CD8-positive, alpha-beta memory T cell (primary cell): ENCODE results near the gene CTBS. TPM values are rescaled to one million over a fixed set of nuclear protein-coding genes. Genes with fewer than 3 reads are reported as not detected.

Source experiments
- CTCF ChIA-PET: fragments of 350-600 bp; sonication (Branson Sonifier 250); formaldehyde crosslinking; loops from one replicate; lab custom pipeline; 2021; ENCODE audit warnings: antibody characterized with exemption; lab: Charles Lee
- POLR2A ChIA-PET: fragments of 350-600 bp; sonication (Branson Sonifier 250); formaldehyde crosslinking; loops from one replicate; lab custom pipeline; 2021; ENCODE audit warnings: antibody characterized with exemption; lab: Charles Lee
- DNase-seq, 5 donors: peaks; one replicate each; pipeline versions ENCODE4 v3.0.0 to v3.0.0-alpha.2; 2020 to 2022; ENCODE audit warnings: mixed read lengths in 1 of 5
- H3K27ac ChIP-seq: one replicate; pipeline ENCODE4 v1.7.0; 2013; ENCODE audit warnings: low read depth, mild to moderate bottlenecking, low read length, moderate library complexity
- H3K27me3 ChIP-seq: 2 replicates; pipeline ENCODE4 v1.7.0; 2013; ENCODE audit warnings: low read length, mild to moderate bottlenecking; ENCODE audit not compliant: insufficient read depth, poor library complexity, severe bottlenecking
- H3K36me3 ChIP-seq: 2 replicates; pipeline ENCODE4 v1.7.0; 2013; ENCODE audit warnings: mild to moderate bottlenecking, low read length, moderate library complexity; ENCODE audit not compliant: insufficient read depth
- H3K4me1 ChIP-seq: 2 replicates; pipeline ENCODE4 v1.7.0; 2013; ENCODE audit warnings: mild to moderate bottlenecking, low read length, moderate library complexity; ENCODE audit not compliant: insufficient read depth
- H3K4me3 ChIP-seq: 2 replicates; pipeline ENCODE4 v1.7.0; 2013; ENCODE audit warnings: mild to moderate bottlenecking, low read length
- H3K9me3 ChIP-seq: 2 replicates; pipeline ENCODE4 v1.7.0; 2013; ENCODE audit warnings: mild to moderate bottlenecking, low read length
- H3K27ac Mint-ChIP-seq, 8 donors: one replicate each; pipeline ENCODE4 v1.8.0; 2020 to 2021; ENCODE audit warnings: mixed read lengths in 8 of 8, mild to moderate bottlenecking in 6 of 8, inconsistent platforms in 3 of 8, moderate library complexity in 3 of 8
- H3K27me3 Mint-ChIP-seq, 2 donors: one replicate each; pipeline ENCODE4 v1.8.0; 2020 to 2021; ENCODE audit warnings: mixed read lengths in 2 of 2, mild to moderate bottlenecking in 1 of 2, moderate library complexity in 1 of 2
- H3K36me3 Mint-ChIP-seq, 3 donors: one replicate each; pipeline ENCODE4 v1.8.0; 2020 to 2021; ENCODE audit warnings: mixed read lengths in 3 of 3, inconsistent platforms in 1 of 3, mild to moderate bottlenecking in 1 of 3
- H3K4me1 Mint-ChIP-seq, 3 donors: one replicate each; pipeline ENCODE4 v1.8.0; 2020 to 2021; ENCODE audit warnings: mixed read lengths in 3 of 3, inconsistent platforms in 1 of 3, mild to moderate bottlenecking in 1 of 3
- H3K4me3 Mint-ChIP-seq, 7 donors: one replicate each; pipeline ENCODE4 v1.8.0; 2020 to 2021; ENCODE audit warnings: mixed read lengths in 7 of 7, mild to moderate bottlenecking in 6 of 7, moderate library complexity in 4 of 7, inconsistent platforms in 2 of 7
- H3K9me3 Mint-ChIP-seq, 5 donors: one replicate each; pipeline ENCODE4 v1.8.0; 2020 to 2022; ENCODE audit warnings: mixed read lengths in 5 of 5, mild to moderate bottlenecking in 3 of 5, moderate library complexity in 2 of 5, inconsistent platforms in 1 of 5
- polyA plus RNA-seq: library from polyadenylated mRNA; unstranded; fragments of 300-500 nt; fragmentation: Illumina TruSeq; gene quantifications from one replicate; pipeline ENCODE4 v1.2.3, GENCODE V29; 2021
- total RNA-seq, 2 experiments: library from RNA; stranded (reverse); gene quantifications; one replicate each; pipeline ENCODE4 v1.2.3, GENCODE V29; 2021

Gene CTBS
- total and polyA plus RNA-seq, 3 experiments from 2014 or later = 8.8 to 18.3 (median 9.1) TPM

DNA sequence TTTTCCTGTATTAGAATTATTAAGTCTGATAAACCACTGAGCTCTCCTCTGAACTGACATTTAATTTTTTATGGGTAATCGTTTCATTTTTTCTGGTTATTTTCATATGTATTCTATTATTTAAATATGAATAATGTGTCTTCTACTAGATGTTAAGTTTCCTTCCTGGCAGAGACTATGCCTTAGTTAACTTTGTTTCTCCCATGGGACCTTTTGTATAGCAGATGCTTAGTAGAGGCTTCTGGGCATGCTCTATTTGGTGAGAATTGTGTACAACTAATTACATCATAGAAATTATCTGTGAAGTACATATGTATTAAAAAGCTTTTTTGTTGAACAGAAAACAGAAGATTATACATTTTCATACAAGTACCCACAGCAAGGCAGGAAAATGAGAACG lies 23.4 kb downstream of the CTBS start:
- peaks cover 9% of the 10 kb centered on the region for H3K36me3 ChIP-seq
- POLR2A ChIA-PET = no interaction called here
- no peak overlapping the region for H3K27ac Mint-ChIP-seq
- no peaks in the 10 kb centered on the region for H3K9me3 Mint-ChIP-seq
- H3K36me3 Mint-ChIP-seq = peaks cover 0 to 17% (median 4%) of the 10 kb centered on the region in 3 donors
- H3K4me1 ChIP-seq = no peaks in the 10 kb centered on the region
- H3K4me1 Mint-ChIP-seq = no peaks in the 10 kb centered on the region
- DNase-seq = no peak
- H3K4me3 ChIP-seq = no peak overlapping the region
- H3K9me3 ChIP-seq = no peaks in the 10 kb centered on the region
- H3K4me3 Mint-ChIP-seq = no peak overlapping the region
- no peaks in the 10 kb centered on the region for H3K27me3 ChIP-seq
- no peak overlapping the region for H3K27ac ChIP-seq
- CTCF ChIA-PET = interaction anchor here (1.3 kb wide), 1 partner anchor 9 kb away, joined by 8 read pairs; no protein-coding TSS in a partner anchor
- no peaks in the 10 kb centered on the region for H3K27me3 Mint-ChIP-seq

DNA sequence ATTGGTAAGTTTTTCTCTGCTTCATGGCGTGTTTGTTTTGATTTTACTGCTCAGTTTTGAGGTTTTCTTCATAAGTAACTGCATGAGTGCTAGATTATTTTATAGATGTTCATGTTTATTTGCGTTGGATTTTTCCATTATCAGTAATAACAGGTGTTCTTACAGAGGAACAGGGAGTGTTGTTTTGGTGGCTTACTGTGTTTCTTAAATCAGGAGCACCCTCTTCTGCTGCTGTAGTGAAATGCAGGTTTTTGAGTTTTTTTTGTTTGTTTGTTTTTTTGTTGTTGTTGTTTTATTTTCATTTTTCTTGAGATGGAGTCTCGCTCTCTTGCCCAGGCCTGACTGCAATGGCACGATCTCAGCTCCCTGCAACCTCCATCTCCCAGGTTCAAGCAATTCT lies 32.6 kb downstream of the CTBS start:
- no peak overlapping the region for H3K4me3 ChIP-seq
- H3K27ac ChIP-seq = no peak overlapping the region
- no peaks in the 10 kb centered on the region for H3K9me3 Mint-ChIP-seq
- H3K9me3 ChIP-seq = no peaks in the 10 kb centered on the region
- H3K27ac Mint-ChIP-seq = no peak overlapping the region
- no peaks in the 10 kb centered on the region for H3K4me1 Mint-ChIP-seq
- no peak overlapping the region for H3K4me3 Mint-ChIP-seq
- ChIA-PET POLR2A (no interaction called here), CTCF (interaction anchor here (1.0 to 1.7 kb wide), 2 partner anchors 99 to 610 kb away, joined by 3 read pairs; no protein-coding TSS in a partner anchor)
- DNase-seq = no peak
- H3K4me1 ChIP-seq = no peaks in the 10 kb centered on the region
- no peaks in the 10 kb centered on the region for H3K27me3 ChIP-seq
- no peaks in the 10 kb centered on the region for H3K27me3 Mint-ChIP-seq
- H3K36me3 ChIP-seq = no peaks in the 10 kb centered on the region
- peaks cover 3 to 22% (median 18%) of the 10 kb centered on the region in 3 donors for H3K36me3 Mint-ChIP-seq

DNA sequence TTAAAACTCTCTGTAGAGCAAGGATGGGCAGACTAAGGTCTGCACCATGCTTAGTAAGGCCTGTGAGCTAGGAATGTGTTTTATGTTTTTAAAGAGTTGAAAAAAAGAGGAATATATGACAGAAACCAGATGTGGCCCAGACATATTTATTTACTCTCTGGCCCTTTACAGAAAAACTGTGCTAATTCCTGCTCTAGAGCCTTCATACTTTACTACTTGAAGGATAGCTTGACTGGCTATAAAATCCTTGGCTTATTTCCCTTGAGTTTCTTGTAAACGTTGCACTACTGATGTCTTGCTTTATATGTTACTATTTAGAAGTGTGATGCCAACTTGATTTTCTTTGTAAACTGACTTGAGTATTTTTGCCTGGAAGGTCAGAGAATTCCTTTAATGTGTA lies 33.5 kb downstream of the CTBS start:
- Histone ChIP-seq H3K4me3 (no peak overlapping the region), H3K27ac (no peak overlapping the region), H3K27me3 (no peaks in the 10 kb centered on the region), H3K4me1 (no peaks in the 10 kb centered on the region), H3K36me3 (no peaks in the 10 kb centered on the region), H3K9me3 (no peaks in the 10 kb centered on the region)
- Mint-ChIP-seq H3K9me3 (no peaks in the 10 kb centered on the region), H3K4me3 (no peak overlapping the region), H3K36me3 (peaks cover 5 to 22% (median 18%) of the 10 kb centered on the region in 3 donors), H3K4me1 (no peaks in the 10 kb centered on the region), H3K27ac (peak overlapping the region in 1 of 8 donors; percentile 30), H3K27me3 (no peaks in the 10 kb centered on the region)
- no peak for DNase-seq
- CTCF ChIA-PET = interaction anchor here (1.1 kb wide), 1 partner anchor 10 kb away, joined by 4 read pairs; no protein-coding TSS in a partner anchor
- POLR2A ChIA-PET = no interaction called here

DNA sequence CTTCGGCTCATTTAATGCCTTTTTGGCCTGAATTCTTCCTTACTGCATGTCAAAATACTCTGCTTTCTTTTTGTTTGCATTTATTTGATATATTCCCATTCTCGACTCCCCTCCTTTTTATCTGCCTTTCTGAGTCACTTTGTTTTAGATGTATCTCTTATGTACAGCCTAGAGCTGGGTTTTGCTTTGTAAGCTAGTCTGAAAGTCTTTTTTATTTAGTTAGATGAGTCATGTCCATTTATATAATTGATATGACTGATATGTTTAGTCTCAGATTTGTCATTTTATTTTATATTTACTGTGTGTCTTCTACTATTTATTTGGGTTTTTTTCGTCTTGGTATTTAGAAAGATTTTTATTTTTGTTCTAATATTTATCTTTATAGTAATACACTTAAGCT lies 34.3 kb downstream of the CTBS start:
- Mint-ChIP-seq H3K4me1 (no peaks in the 10 kb centered on the region), H3K4me3 (no peak overlapping the region), H3K27ac (no peak overlapping the region), H3K27me3 (no peaks in the 10 kb centered on the region), H3K9me3 (no peaks in the 10 kb centered on the region), H3K36me3 (peaks cover 7 to 22% (median 18%) of the 10 kb centered on the region in 3 donors)
- no peak for DNase-seq
- no peaks in the 10 kb centered on the region for H3K27me3 ChIP-seq
- H3K36me3 ChIP-seq = no peaks in the 10 kb centered on the region
- POLR2A ChIA-PET = no interaction called here
- no peak overlapping the region for H3K27ac ChIP-seq
- H3K9me3 ChIP-seq = no peaks in the 10 kb centered on the region
- no peak overlapping the region for H3K4me3 ChIP-seq
- CTCF ChIA-PET = interaction anchor here (1.1 kb wide), 1 partner anchor 9 kb away, joined by 4 read pairs; no protein-coding TSS in a partner anchor
- H3K4me1 ChIP-seq = no peaks in the 10 kb centered on the region

DNA sequence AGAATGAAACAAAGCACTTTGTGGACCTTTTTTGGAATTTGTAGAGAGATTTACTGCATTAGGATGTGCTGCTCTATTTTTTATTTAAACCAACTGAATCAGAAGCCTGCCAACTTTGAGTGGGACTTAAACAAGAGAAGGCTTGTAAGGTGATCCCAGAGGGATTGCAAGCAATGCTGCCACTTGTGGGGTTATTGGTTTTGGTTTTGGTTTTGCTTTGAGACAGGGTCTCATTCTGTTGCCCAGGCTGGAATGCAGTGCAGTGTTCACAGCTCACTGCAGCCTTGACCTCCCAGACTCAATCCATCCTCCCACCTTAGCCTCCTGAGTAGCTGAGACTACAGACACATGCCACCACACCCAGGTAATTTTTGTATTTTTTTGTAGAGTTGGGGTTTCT lies 35.6 kb downstream of the CTBS start:
- no peak for DNase-seq
- no peaks in the 10 kb centered on the region for H3K9me3 Mint-ChIP-seq
- no peaks in the 10 kb centered on the region for H3K4me1 Mint-ChIP-seq
- no peak overlapping the region for H3K27ac ChIP-seq
- H3K4me1 ChIP-seq = no peaks in the 10 kb centered on the region
- CTCF ChIA-PET = interaction anchor here (1.7 kb wide), 1 partner anchor 12 kb away, joined by 4 read pairs; no protein-coding TSS in a partner anchor
- H3K27me3 Mint-ChIP-seq = no peaks in the 10 kb centered on the region
- no peaks in the 10 kb centered on the region for H3K9me3 ChIP-seq
- H3K36me3 Mint-ChIP-seq = peaks cover 7 to 18% (median 16%) of the 10 kb centered on the region in 3 donors
- H3K36me3 ChIP-seq = no peaks in the 10 kb centered on the region
- H3K4me3 Mint-ChIP-seq = no peak overlapping the region
- no peak overlapping the region for H3K4me3 ChIP-seq
- POLR2A ChIA-PET = no interaction called here
- H3K27ac Mint-ChIP-seq = no peak overlapping the region
- no peaks in the 10 kb centered on the region for H3K27me3 ChIP-seq

DNA sequence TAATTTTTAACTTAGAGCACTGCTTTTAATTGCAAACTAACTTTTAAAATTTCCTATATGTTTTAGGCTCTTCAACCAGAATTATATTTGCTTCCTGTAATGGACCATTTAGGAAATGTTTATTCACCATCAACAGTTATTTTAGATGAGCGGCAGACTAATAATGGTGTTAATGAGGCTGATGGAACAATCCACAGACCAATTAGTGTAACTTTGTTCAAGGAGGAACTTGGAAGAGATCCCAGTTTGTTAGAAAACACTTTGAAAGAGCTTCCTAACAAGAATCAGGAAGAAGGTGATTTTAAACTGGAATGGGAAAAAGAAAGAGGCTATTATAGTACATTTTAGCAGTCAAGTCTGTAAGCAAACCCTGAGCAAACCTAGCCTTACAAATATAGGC lies 48.5 kb downstream of the CTBS start:
- H3K27ac ChIP-seq = no peak overlapping the region
- no peaks in the 10 kb centered on the region for H3K27me3 Mint-ChIP-seq
- ChIA-PET CTCF (interaction anchor here (1.6 kb wide), 1 partner anchor 12 kb away, joined by 4 read pairs; no protein-coding TSS in a partner anchor), POLR2A (no interaction called here)
- no peaks in the 10 kb centered on the region for H3K27me3 ChIP-seq
- H3K27ac Mint-ChIP-seq = no peak overlapping the region
- H3K4me3 ChIP-seq = no peak overlapping the region
- peaks cover 0 to 12% (median 1%) of the 10 kb centered on the region in 3 donors for H3K36me3 Mint-ChIP-seq
- H3K4me3 Mint-ChIP-seq = no peak overlapping the region
- no peaks in the 10 kb centered on the region for H3K9me3 Mint-ChIP-seq
- DNase-seq = no peak
- no peaks in the 10 kb centered on the region for H3K4me1 Mint-ChIP-seq
- H3K9me3 ChIP-seq = no peaks in the 10 kb centered on the region
- no peaks in the 10 kb centered on the region for H3K36me3 ChIP-seq
- no peaks in the 10 kb centered on the region for H3K4me1 ChIP-seq

DNA sequence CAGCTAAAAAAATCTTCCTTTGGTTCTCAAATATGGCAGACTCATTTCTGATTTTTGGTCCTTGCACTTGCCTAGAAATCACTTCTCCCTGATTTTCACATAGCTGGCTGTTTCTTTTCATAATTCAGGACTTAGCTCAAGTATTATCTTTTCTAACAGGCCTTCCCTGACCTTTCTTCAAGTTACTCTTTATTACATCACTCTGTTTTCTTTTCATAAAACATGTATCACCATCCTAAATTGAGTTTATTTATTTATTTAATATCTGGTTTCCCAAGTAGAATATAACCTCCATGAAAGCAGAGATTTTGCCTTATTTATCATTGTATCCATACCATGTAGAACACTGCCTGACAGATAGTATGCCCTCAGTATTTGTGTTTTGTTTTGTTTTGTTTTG lies 49.6 kb downstream of the CTBS start:
- Mint-ChIP-seq H3K36me3 (peaks cover 0 to 12% (median 1%) of the 10 kb centered on the region in 3 donors), H3K27ac (no peak overlapping the region), H3K9me3 (no peaks in the 10 kb centered on the region), H3K4me1 (no peaks in the 10 kb centered on the region), H3K4me3 (no peak overlapping the region), H3K27me3 (no peaks in the 10 kb centered on the region)
- Histone ChIP-seq H3K36me3 (no peaks in the 10 kb centered on the region), H3K4me3 (no peak overlapping the region), H3K27ac (no peak overlapping the region), H3K4me1 (no peaks in the 10 kb centered on the region), H3K27me3 (no peaks in the 10 kb centered on the region), H3K9me3 (no peaks in the 10 kb centered on the region)
- DNase-seq = no peak
- ChIA-PET POLR2A (interaction anchor here (0.6 kb wide), 1 partner anchor 75 kb away, joined by 3 read pairs; no protein-coding TSS in a partner anchor), CTCF (no interaction called here)

DNA sequence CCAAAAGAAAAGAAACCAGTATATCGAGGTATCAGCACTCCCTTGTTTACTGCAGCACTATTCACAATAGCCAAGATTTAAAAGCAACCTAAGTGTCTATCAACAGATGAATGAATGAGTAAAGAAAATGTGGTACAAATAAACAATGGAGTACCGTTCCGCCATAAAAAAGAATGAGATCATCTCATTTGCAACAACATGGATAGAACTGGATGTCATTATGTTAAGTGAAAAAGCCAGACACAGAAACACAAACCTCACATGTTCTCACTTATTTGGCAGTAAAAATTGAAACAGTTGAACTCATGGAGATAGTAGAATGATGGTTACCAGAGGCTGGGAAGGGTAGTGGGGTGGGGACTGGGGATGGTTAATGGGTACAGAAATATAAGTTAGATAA lies 63.6 kb downstream of the CTBS start:
- Histone ChIP-seq H3K4me3 (no peak overlapping the region), H3K9me3 (no peaks in the 10 kb centered on the region), H3K27me3 (no peaks in the 10 kb centered on the region), H3K36me3 (no peaks in the 10 kb centered on the region), H3K27ac (no peak overlapping the region), H3K4me1 (peaks cover 6% of the 10 kb centered on the region)
- H3K27ac Mint-ChIP-seq = peak overlapping the region in 1 of 8 donors; percentile 9
- H3K36me3 Mint-ChIP-seq = peaks cover 0 to 7% (median 0%) of the 10 kb centered on the region in 3 donors
- H3K4me3 Mint-ChIP-seq = peak overlapping the region in 1 of 7 donors; percentile 25
- CTCF ChIA-PET = interaction anchor here (1.1 kb wide), 1 partner anchor 19 kb away, joined by 3 read pairs; no protein-coding TSS in a partner anchor
- H3K9me3 Mint-ChIP-seq = peaks cover 0 to 5% (median 0%) of the 10 kb centered on the region in 5 donors
- H3K4me1 Mint-ChIP-seq = peaks cover 8 to 14% (median 10%) of the 10 kb centered on the region in 3 donors
- H3K27me3 Mint-ChIP-seq = no peaks in the 10 kb centered on the region
- DNase-seq = no peak
- POLR2A ChIA-PET = no interaction called here
